Stimulated activated naive B cell treated with anti-CD40 and anti-IgM and Interleukin-4, amounts not matched to agents 10 μg/mL and 1 μg/mL and 100 μg/mL, for 72 hours (primary cell): ENCODE results near the gene CSRP1.

ENCODE experiments used
- ATAC-seq, 2 donors: fragments of 150-1000 bp; cut with Tn5 transposase; replicated peaks; 2 replicates each; pipeline ENCODE4 v1.10.0; 2021; ENCODE audit warnings: moderate library complexity in 1 of 2
- DNase-seq: peaks from one replicate; pipeline ENCODE4 v3.0.0; 2021
- H3K27ac Mint-ChIP-seq: one replicate; pipeline ENCODE4 v1.8.0; 2022; ENCODE audit warnings: mild to moderate bottlenecking, mixed read lengths
- H3K27me3 Mint-ChIP-seq, 2 donors: one replicate each; pipeline ENCODE4 v1.8.0; 2022; ENCODE audit warnings: mixed read lengths in 2 of 2
- H3K36me3 Mint-ChIP-seq, 2 donors: one replicate each; pipeline ENCODE4 v1.8.0; 2022; ENCODE audit warnings: mixed read lengths in 2 of 2, mild to moderate bottlenecking in 1 of 2
- H3K4me1 Mint-ChIP-seq, 2 donors: one replicate each; pipeline ENCODE4 v1.8.0; 2022; ENCODE audit warnings: mixed read lengths in 2 of 2, mild to moderate bottlenecking in 1 of 2
- H3K4me3 Mint-ChIP-seq, 2 donors: one replicate each; pipeline ENCODE4 v1.8.0; 2022; ENCODE audit warnings: mild to moderate bottlenecking in 2 of 2, mixed read lengths in 2 of 2, moderate library complexity in 1 of 2
- H3K9me3 Mint-ChIP-seq, 2 donors: one replicate each; pipeline ENCODE4 v1.8.0; 2022; ENCODE audit warnings: mixed read lengths in 2 of 2, mild to moderate bottlenecking in 1 of 2

CSRP1 gene

DNA sequence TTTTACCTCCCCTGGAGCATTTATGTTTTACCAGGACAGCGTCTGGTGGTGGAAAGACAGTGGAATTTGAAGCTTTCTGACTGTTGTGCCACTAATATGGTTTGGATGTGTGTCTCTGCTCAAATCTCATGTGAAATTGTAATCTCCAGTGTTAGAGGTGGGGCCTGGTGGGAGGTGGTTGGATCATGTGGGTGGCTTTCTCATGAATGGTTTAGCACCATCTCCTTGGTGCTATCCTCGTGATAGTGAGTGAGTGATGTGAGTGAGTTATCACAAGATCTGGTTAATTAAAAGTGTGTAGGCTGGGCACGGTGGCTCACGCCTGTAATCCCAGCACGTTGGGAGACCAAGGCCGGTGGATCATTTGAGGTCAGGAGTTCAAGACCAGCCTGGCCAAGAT is 61.6 kb downstream of the CSRP1 start:
- peaks cover 5 to 17% of the 10 kb centered on the region in 2 donors for H3K4me1 Mint-ChIP-seq
- peaks cover 19 to 21% of the 10 kb centered on the region in 2 donors for H3K27me3 Mint-ChIP-seq
- H3K4me3 Mint-ChIP-seq = no peak overlapping the region
- no peak overlapping the region for H3K27ac Mint-ChIP-seq
- ATAC-seq (no peak), DNase-seq (no peak)
- H3K9me3 Mint-ChIP-seq = peaks cover 3 to 4% of the 10 kb centered on the region in 2 donors
- H3K36me3 Mint-ChIP-seq = peaks cover 3% of the 10 kb centered on the region in 2 donors

DNA sequence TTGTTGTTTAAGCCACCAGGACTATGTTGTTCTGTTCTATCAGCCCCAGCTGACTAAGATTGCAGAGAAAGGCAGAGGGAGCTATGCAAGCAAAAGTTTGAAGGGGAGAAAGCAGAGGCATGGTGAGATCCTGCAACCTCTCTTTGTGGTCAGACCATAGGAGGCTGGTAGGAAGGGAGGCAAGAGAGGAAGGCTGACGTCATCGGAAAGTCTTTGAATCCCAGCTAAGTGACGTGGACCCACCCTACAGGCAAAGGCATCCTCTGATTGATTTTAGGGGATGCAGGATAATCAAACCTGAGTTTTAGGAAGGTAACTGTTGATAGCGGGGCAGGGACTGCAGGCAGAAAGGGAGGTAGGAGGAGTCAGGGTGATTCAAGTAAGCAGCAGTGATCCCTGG is 62.1 kb downstream of the CSRP1 start:
- ATAC-seq = no peak

GRCh38 chr1:201443747-201444146 is 63.2 kb downstream of the CSRP1 start:
- no peak overlapping the region for H3K4me3 Mint-ChIP-seq
- peaks cover 3% of the 10 kb centered on the region in 2 donors for H3K36me3 Mint-ChIP-seq
- peaks cover 19 to 21% of the 10 kb centered on the region in 2 donors for H3K27me3 Mint-ChIP-seq
- ATAC-seq (no peak), DNase-seq (no peak)
- peaks cover 4 to 11% of the 10 kb centered on the region in 2 donors for H3K4me1 Mint-ChIP-seq
- H3K27ac Mint-ChIP-seq = no peak overlapping the region
- peaks cover 3 to 4% of the 10 kb centered on the region in 2 donors for H3K9me3 Mint-ChIP-seq

More for the DNA sequence above, 62.1 kb downstream of the CSRP1 start:
- Mint-ChIP-seq H3K36me3 (peaks cover 3% of the 10 kb centered on the region in 2 donors), H3K4me3 (no peak overlapping the region), H3K27ac (no peak overlapping the region), H3K27me3 (peaks cover 19 to 21% of the 10 kb centered on the region in 2 donors), H3K4me1 (peaks cover 5 to 13% of the 10 kb centered on the region in 2 donors), H3K9me3 (peaks cover 3 to 4% of the 10 kb centered on the region in 2 donors)
- no peak for DNase-seq

DNA sequence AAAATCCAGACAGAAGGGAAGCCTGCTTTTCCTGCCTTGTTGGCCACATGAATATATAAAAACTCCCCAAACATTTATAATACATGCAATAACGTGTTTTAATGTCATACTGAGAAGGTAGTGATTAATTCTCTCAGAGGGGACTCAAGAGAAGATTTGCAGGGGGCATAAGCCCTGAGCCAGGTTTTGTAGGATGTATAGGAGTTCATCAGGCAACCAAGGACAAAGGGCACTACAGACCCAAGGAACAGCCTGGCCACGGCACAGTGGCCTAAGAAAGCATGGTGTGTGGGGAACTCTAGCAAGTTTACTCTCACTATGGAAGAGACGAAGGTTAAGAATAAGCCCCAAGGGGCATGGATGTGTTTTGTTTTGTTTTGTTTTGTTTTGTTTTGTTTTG is 70.0 kb downstream of the CSRP1 start:
- Mint-ChIP-seq H3K36me3 (peaks cover 0 to 3% of the 10 kb centered on the region in 2 donors), H3K4me3 (no peak overlapping the region), H3K27ac (no peak overlapping the region), H3K4me1 (peaks cover 4 to 9% of the 10 kb centered on the region in 2 donors), H3K27me3 (peaks cover 21% of the 10 kb centered on the region in 2 donors), H3K9me3 (peaks cover 0 to 4% of the 10 kb centered on the region in 2 donors)
- ATAC-seq = no peak
- DNase-seq = no peak

DNA sequence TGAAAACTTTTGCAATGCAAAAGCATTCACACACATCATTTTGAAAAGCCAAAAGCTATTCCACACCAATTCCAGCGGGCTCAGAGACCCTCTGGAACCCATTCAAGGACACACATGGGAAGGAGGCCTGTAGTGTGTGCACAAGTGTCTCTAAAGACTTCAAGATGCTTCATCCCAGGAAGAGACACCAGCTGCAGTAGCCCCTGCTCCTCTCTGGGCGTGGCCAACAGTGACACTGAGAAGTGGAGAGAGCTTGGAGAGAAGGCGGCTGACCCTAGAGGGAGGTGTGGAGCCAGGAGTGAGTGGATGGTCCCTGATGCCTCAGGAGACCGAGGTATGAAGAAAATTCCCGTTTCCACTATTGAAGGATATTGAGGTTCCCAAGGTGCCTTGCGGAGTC is 70.5 kb downstream of the CSRP1 start:
- Mint-ChIP-seq H3K4me1 (peaks cover 4 to 9% of the 10 kb centered on the region in 2 donors), H3K36me3 (peaks cover 0 to 3% of the 10 kb centered on the region in 2 donors), H3K9me3 (peaks cover 0 to 4% of the 10 kb centered on the region in 2 donors), H3K4me3 (no peak overlapping the region), H3K27ac (no peak overlapping the region), H3K27me3 (peaks cover 21 to 24% of the 10 kb centered on the region in 2 donors)
- no peak for DNase-seq
- no peak for ATAC-seq

- H3K4me1 Mint-ChIP-seq = peaks cover 4 to 9% of the 10 kb centered on the region in 2 donors
- H3K9me3 Mint-ChIP-seq = no peaks in the 10 kb centered on the region
- no peaks in the 10 kb centered on the region for H3K36me3 Mint-ChIP-seq
- no peak overlapping the region for H3K27ac Mint-ChIP-seq
- H3K27me3 Mint-ChIP-seq = peaks cover 31 to 34% of the 10 kb centered on the region in 2 donors
- ATAC-seq (no peak), DNase-seq (no peak)
- no peak overlapping the region for H3K4me3 Mint-ChIP-seq
Measured at GRCh38 chr1:201434266-201434665, 72.7 kb downstream of the CSRP1 start.

GRCh38 chr1:201433609-201434008 is 73.3 kb downstream of the CSRP1 start:
- ATAC-seq (no peak), DNase-seq (no peak)
- Mint-ChIP-seq H3K4me3 (no peak overlapping the region), H3K4me1 (peaks cover 4 to 9% of the 10 kb centered on the region in 2 donors), H3K27me3 (peaks cover 36 to 38% of the 10 kb centered on the region in 2 donors), H3K9me3 (no peaks in the 10 kb centered on the region), H3K36me3 (no peaks in the 10 kb centered on the region), H3K27ac (no peak overlapping the region)
